ENCODE data around the gene RNF213.

- no peak for TF ChIP-seq CTCF (conservative IDR thresholded peaks at IDR 0.05; ENCODE audit: low read length)
- no peak for TF ChIP-seq EZH2phosphoT487 (IDR thresholded peaks at IDR 0.05; ENCODE audit: borderline replicate concordance)
Measured at GRCh38 chr17:80359422-80360110, 98.9 kb downstream of the RNF213 start.
